DOHH2 (cell line): Measurements from ENCODE around the gene EFCAB14.

Experiments
- H3F3A ChIP-seq: fragments of 200-600 bp; sonication (generic), shearing (Covaris generic); 2 replicates; pipeline ENCODE4 v1.6.0; 2016; ENCODE audit warnings: antibody characterized with exemption, mild to moderate bottlenecking; ENCODE audit not compliant: control insufficient read depth, insufficient read depth
- H3K27ac ChIP-seq: fragments of 200-600 bp; sonication (generic); 2 replicates; pipeline ENCODE4 v1.5.1; 2014; ENCODE audit warnings: low read depth, mild to moderate bottlenecking, low read length, moderate library complexity
- H3K27me3 ChIP-seq: fragments of 200-600 bp; sonication (generic); 2 replicates; pipeline ENCODE4 v1.6.1; 2014; ENCODE audit warnings: mild to moderate bottlenecking, low read length, mixed read lengths; ENCODE audit not compliant: control insufficient read depth
- H3K36me3 ChIP-seq: fragments of 200-600 bp; sonication (generic); 2 replicates; pipeline ENCODE4 v1.6.1; 2014; ENCODE audit warnings: mild to moderate bottlenecking, low read length, moderate library complexity, mixed read lengths; ENCODE audit not compliant: control insufficient read depth
- H3K4me1 ChIP-seq: fragments of 200-600 bp; sonication (generic); 2 replicates; pipeline ENCODE4 v1.6.1; 2014; ENCODE audit warnings: mild to moderate bottlenecking, low read length, mixed read lengths; ENCODE audit not compliant: control insufficient read depth
- H3K4me2 ChIP-seq: fragments of 200-600 bp; sonication (generic); 2 replicates; pipeline ENCODE4 v1.6.0; 2014; ENCODE audit warnings: mild to moderate bottlenecking, low read length, moderate library complexity
- H3K4me3 ChIP-seq: fragments of 200-600 bp; sonication (generic); 2 replicates; pipeline ENCODE4 v1.5.1; 2014; ENCODE audit warnings: mild to moderate bottlenecking, low read length, mixed read lengths
- H3K79me2 ChIP-seq: fragments of 200-600 bp; sonication (generic); 2 replicates; pipeline ENCODE4 v1.6.1; 2014; ENCODE audit warnings: mild to moderate bottlenecking, low read length, mixed read lengths; ENCODE audit not compliant: control insufficient read depth
- H3K9me2 ChIP-seq: fragments of 200-600 bp; sonication (generic); replicated peaks from 2 replicates; pipeline ENCODE4 v1.6.1; 2014; ENCODE audit warnings: mild to moderate bottlenecking, low read length, mixed read lengths; ENCODE audit not compliant: control insufficient read depth
- H3K9me3 ChIP-seq: fragments of 200-600 bp; sonication (generic); 2 replicates; pipeline ENCODE4 v1.6.1; 2014; ENCODE audit warnings: antibody characterized with exemption, low read length, mixed read lengths; ENCODE audit not compliant: control insufficient read depth, insufficient read depth
- H4K20me1 ChIP-seq: fragments of 200-600 bp; sonication (generic); 2 replicates; pipeline ENCODE4 v1.6.0; 2014; ENCODE audit warnings: low read depth, mild to moderate bottlenecking, antibody characterized with exemption, low read length, moderate library complexity; ENCODE audit not compliant: control insufficient read depth, insufficient read depth
- EZH2phosphoT487 ChIP-seq: fragments of 200-600 bp; sonication (generic); IDR thresholded peaks from 2 replicates; pipeline ENCODE4 v1.6.1; 2017; ENCODE audit warnings: borderline replicate concordance, mild to moderate bottlenecking, antibody characterized with exemption, low read length, moderate library complexity, mixed read lengths
- TF ChIP-seq, protein P1 (sequence below): fragments of 200-600 bp; sonication (generic); IDR thresholded peaks from one replicate; pipeline ENCODE4 v1.5.1; 2014; ENCODE audit warnings: antibody characterized with exemption, mild to moderate bottlenecking, low read depth, low read length; ENCODE audit not compliant: poor library complexity, severe bottlenecking

EFCAB14 gene

DNA sequence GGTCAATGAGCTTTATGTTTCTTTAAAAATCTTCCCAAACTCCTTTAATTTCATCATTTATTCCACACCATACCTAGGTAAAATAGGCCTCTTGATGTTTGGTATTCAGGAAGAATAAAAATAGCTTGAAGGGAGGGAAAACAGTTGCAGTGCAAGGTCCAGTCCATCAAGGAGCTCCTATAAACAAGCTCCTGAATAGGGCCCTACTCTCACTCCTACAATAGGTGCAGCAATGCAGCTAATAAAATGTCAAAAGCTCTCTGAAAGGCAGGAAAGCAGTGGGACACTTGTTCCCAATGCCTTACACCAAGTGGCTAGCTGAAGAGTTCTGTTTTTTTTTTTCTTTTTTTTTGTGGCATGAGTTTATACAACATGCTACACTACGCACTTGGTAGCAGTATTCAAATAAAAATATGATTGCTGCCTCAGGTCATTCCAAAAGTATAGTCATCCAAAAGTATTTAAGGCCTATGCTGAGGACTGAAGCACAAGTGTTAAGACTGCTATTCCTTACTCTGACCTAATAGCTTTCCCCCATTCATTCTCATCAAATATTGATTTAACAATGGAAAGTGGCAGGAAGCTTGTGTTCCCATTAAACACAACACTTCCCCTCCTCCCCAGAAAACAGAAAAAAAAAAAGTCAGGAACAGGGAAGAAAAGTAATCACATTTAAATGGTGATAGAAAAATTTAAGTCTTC lies 37.4 kb downstream of the EFCAB14 start:
- Histone ChIP-seq H3K4me2 (no peak overlapping the region), H3K4me1 (no peaks in the 10 kb centered on the region), H3K9me2 (no peaks in the 10 kb centered on the region), H3K9me3 (no peaks in the 10 kb centered on the region), H3K4me3 (no peak overlapping the region), H3F3A (no peaks in the 10 kb centered on the region), H3K36me3 (peaks cover 87% of the 10 kb centered on the region), H3K79me2 (no peaks in the 10 kb centered on the region), H3K27ac (no peak overlapping the region), H4K20me1 (no peaks in the 10 kb centered on the region), H3K27me3 (no peaks in the 10 kb centered on the region)
- TF ChIP-seq, protein P1, sequence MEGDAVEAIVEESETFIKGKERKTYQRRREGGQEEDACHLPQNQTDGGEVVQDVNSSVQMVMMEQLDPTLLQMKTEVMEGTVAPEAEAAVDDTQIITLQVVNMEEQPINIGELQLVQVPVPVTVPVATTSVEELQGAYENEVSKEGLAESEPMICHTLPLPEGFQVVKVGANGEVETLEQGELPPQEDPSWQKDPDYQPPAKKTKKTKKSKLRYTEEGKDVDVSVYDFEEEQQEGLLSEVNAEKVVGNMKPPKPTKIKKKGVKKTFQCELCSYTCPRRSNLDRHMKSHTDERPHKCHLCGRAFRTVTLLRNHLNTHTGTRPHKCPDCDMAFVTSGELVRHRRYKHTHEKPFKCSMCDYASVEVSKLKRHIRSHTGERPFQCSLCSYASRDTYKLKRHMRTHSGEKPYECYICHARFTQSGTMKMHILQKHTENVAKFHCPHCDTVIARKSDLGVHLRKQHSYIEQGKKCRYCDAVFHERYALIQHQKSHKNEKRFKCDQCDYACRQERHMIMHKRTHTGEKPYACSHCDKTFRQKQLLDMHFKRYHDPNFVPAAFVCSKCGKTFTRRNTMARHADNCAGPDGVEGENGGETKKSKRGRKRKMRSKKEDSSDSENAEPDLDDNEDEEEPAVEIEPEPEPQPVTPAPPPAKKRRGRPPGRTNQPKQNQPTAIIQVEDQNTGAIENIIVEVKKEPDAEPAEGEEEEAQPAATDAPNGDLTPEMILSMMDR, result no peak
- no peak for TF ChIP-seq EZH2phosphoT487

DNA sequence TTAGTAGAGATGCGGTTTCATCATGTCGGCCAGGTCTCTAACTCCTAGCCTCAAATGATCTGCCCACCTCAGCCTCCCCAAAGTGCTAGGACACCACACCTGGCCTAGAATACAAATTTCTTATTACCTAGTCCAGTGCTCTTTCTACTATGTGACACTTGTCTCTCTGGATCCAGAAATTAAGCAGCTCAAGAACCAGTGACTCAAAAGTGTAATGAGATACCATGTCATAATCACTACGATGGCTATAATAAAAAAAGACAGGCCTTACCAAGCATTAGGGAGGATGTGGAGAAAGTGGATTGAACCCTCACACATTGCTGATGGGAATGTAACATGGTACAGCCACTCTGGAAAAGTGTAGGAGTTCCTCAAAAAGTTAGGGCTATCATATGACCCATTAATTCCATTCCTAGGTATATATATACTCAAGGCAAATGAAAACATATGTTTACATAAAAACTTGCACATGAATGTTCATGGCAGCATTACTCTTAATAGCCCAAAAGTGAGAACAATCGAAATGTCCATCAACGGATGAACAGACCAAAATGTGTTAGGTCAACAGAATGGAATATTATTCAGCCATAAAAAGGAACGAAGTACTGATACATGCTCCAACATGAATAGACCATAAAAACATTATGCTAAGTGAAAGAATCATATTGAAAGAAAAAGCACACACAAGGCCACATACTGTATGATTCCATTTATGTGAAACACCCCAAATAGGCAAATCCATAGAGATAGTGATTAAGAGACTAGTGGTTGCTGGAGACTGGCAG lies 38.9 kb downstream of the EFCAB14 start:
- Histone ChIP-seq H3K36me3 (peaks cover 86% of the 10 kb centered on the region), H3K9me3 (no peaks in the 10 kb centered on the region), H4K20me1 (no peaks in the 10 kb centered on the region)

DNA sequence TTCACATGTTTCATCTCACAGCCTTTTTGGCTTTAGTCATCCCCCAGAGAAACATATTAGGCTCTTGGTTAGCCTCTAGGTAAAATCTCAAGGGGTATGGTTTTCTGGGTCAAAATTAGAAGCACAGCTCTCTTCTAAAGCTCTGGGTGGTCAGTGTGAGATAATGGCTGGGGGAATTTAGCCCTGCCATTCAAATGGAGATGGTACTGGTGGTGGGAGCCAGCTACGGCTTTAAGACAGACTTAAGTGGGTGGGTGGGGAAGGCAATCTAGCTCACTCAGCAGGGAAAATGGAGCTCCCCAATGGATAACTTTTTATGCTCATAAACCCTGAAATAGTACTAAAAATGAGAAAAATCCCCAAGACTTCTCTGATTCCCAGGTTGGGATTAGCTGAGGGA lies 41.6 kb downstream of the EFCAB14 start:
- no peaks in the 10 kb centered on the region for H3K9me2 ChIP-seq
- no peaks in the 10 kb centered on the region for H3K4me1 ChIP-seq
- H3F3A ChIP-seq, result no peaks in the 10 kb centered on the region
- no peak overlapping the region for H3K4me2 ChIP-seq
- peaks cover 65% of the 10 kb centered on the region for H3K36me3 ChIP-seq
- no peaks in the 10 kb centered on the region for H3K79me2 ChIP-seq
- no peaks in the 10 kb centered on the region for H3K9me3 ChIP-seq
- H4K20me1 ChIP-seq, result no peaks in the 10 kb centered on the region
- no peak for TF ChIP-seq EZH2phosphoT487
- TF ChIP-seq, protein P1, result no peak
- no peak overlapping the region for H3K4me3 ChIP-seq
- no peaks in the 10 kb centered on the region for H3K27me3 ChIP-seq
- no peak overlapping the region for H3K27ac ChIP-seq

More for the DNA sequence above, 38.9 kb downstream of the EFCAB14 start:
- no peaks in the 10 kb centered on the region for H3K79me2 ChIP-seq
- H3K4me1 ChIP-seq, result no peaks in the 10 kb centered on the region
- H3K27me3 ChIP-seq, result no peaks in the 10 kb centered on the region
- H3K4me2 ChIP-seq, result no peak overlapping the region
- no peaks in the 10 kb centered on the region for H3F3A ChIP-seq
- no peak overlapping the region for H3K27ac ChIP-seq
- H3K9me2 ChIP-seq, result no peaks in the 10 kb centered on the region
- H3K4me3 ChIP-seq, result no peak overlapping the region
- TF ChIP-seq, protein P1, result no peak
- no peak for TF ChIP-seq EZH2phosphoT487
